Spleen (tissue), 11 donors: ENCODE results near the gene TOR1B. TPM values are rescaled to one million over a fixed set of nuclear protein-coding genes. Genes with fewer than 3 reads are reported as not detected.

Experiments
- DNase-seq: peaks from one replicate; pipeline ENCODE4 v3.0.0-alpha.2; 2020
- H3K27ac ChIP-seq, 8 donors: fragments of 200-600 bp; sonication (generic) in 7 of 8; 1 replicate in 4 of 8; 2 replicates in 4 of 8; pipeline versions ENCODE4 v1.5.0 to v1.8.0; 2016 to 2021; ENCODE audit warnings: inconsistent platforms in 4 of 8, mild to moderate bottlenecking in 4 of 8, moderate library complexity in 1 of 8
- H3K27me3 ChIP-seq, 7 donors: fragments of 200-600 bp; sonication (generic) in 6 of 7; replicated peaks in 1 of 7; 1 replicate in 4 of 7; 2 replicates in 3 of 7; pipeline versions ENCODE4 v1.5.0 to v1.8.0; 2016 to 2021; ENCODE audit warnings: inconsistent platforms in 3 of 7, mild to moderate bottlenecking in 1 of 7
- H3K36me3 ChIP-seq, 6 donors: fragments of 200-600 bp; sonication (generic) in 5 of 6; 1 replicate in 4 of 6; 2 replicates in 2 of 6; pipeline versions ENCODE4 v1.5.0 to v1.8.0; 2016 to 2021; ENCODE audit warnings: inconsistent platforms in 2 of 6
- H3K4me1 ChIP-seq, 6 donors: fragments of 200-600 bp; sonication (generic) in 5 of 6; 1 replicate in 3 of 6; 2 replicates in 3 of 6; pipeline versions ENCODE4 v1.5.0 to v1.8.0; 2016 to 2021; ENCODE audit warnings: inconsistent platforms in 3 of 6
- H3K4me3 ChIP-seq, 8 donors: fragments of 200-600 bp; sonication (generic) in 7 of 8; 1 replicate in 4 of 8; 2 replicates in 4 of 8; pipeline versions ENCODE4 v1.5.0 to v1.8.0; 2016 to 2021; ENCODE audit warnings: inconsistent platforms in 4 of 8, mild to moderate bottlenecking in 4 of 8, moderate library complexity in 2 of 8
- H3K9me3 ChIP-seq, 8 donors: fragments of 200-600 bp; sonication (generic) in 7 of 8; 1 replicate in 4 of 8; 2 replicates in 4 of 8; pipeline versions ENCODE4 v1.5.0 to v1.8.0; 2016 to 2021; ENCODE audit warnings: inconsistent platforms in 4 of 8
- POLR2A ChIP-seq, 3 donors: fragments of 450-650 bp; IDR thresholded peaks; one replicate each; pipeline ENCODE4 v1.5.1; 2017; ENCODE audit warnings: antibody characterized with exemption in 3 of 3, mild to moderate bottlenecking in 1 of 3
- POLR2AphosphoS5 ChIP-seq, 3 donors: sonication (generic); formaldehyde crosslinking; IDR thresholded peaks; one replicate each; pipeline ENCODE4 v1.5.1; 2017; ENCODE audit warnings: antibody characterized with exemption in 3 of 3
- whole genome bisulfite sequencing, 5 donors: extraction: QIAGEN DNeasy Blood & Tissue Kit in 3 of 5; methylation state at CpG; one replicate each; pipeline versions ENCODE4 v1.1.5 to v1.1.7; 2013 to 2018; 5-methylcytosine and 5-hydroxymethylcytosine counted together
- intact Hi-C: fragments of 100-400 bp; cut with DNase I; formaldehyde crosslinking; loops from one replicate; pipeline ENCODE4 v1.15.0; 2023; ENCODE audit warnings: low total_unique reads
- polyA plus RNA-seq, 3 donors: library from polyadenylated mRNA; stranded (reverse); fragments of 200-250 nt; gene quantifications; one replicate each; pipeline ENCODE4 v1.2.1, GENCODE V29; 2013
- total RNA-seq, 7 donors: library from RNA; depleted of rRNA in 3 of 7; stranded (reverse); fragments of >200 nt in 3 of 7; fragmentation: NEBNext Ultra II Directional in 4 of 7; extraction: Animal tissue kit (Norgen Biotek cat#: 25700) in 4 of 7; gene quantifications; one replicate each; pipeline versions ENCODE4 v1.1.0 to v1.2.1, GENCODE V29; 2016 to 2021
- TF ChIP-seq, protein P1 (sequence below), 11 experiments: fragments of 200-600 bp in 7 of 11; fragments of 450-650 bp in 4 of 11; sonication (generic) in 4 of 11; IDR thresholded peaks in 8 of 11; conservative IDR thresholded peaks in 3 of 11; 1 replicate in 7 of 11; 2 replicates in 4 of 11; pipeline versions ENCODE4 v1.4.0 to v1.8.0; 2016 to 2021; ENCODE audit warnings: antibody characterized with exemption in 11 of 11, inconsistent platforms in 4 of 11, mild to moderate bottlenecking in 1 of 11
- donor health status: healthy with polysubstance abuse.
- donor health status: DM: no; HTN: no; CAD: no; lungs with moderate emphysema.
- donor health status: DM: no; HTN: no; CAD: no.
- donor health status: Bipolar disorder and iron deficiency.
- donor health status: healthy.
- donor health status: DM: no; HTN: no; CAD: no.
- donor health status: DM: yes; HTN: yes; CAD: no.

Gene TOR1B
- total and polyA plus RNA-seq, 10 donors: 5.3 to 38.0 (median 17.5) TPM

DNA sequence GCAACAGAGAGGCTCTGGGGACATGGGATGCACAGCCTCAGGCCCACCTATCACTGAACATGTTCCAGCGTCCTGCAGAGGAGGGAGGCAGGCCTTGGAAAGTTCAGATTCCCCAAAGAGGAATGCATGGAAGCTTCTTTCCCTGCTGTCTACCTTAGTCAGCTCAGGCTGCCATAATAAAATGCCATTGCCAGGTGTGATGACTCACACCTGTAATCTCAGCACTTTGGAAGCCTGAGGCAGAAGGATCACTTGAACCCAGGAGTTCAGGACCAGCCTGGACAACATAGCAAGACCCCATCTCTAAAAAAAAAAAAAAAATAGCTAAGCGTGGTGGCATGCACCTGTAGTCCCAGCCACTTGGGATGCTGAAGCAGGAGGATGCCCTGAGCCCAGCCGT, 24.5 kb upstream of the TOR1B start:
- Histone ChIP-seq H3K36me3 (no peaks in the 10 kb centered on the region), H3K4me1 (peaks cover 11 to 55% (median 29%) of the 10 kb centered on the region in 6 donors), H3K27ac (no peak overlapping the region), H3K4me3 (no peak overlapping the region), H3K9me3 (no peaks in the 10 kb centered on the region), H3K27me3 (peaks cover 0 to 14% (median 0%) of the 10 kb centered on the region in 7 donors)
- intact Hi-C loops: no loop called here
- TF ChIP-seq, protein P1, sequence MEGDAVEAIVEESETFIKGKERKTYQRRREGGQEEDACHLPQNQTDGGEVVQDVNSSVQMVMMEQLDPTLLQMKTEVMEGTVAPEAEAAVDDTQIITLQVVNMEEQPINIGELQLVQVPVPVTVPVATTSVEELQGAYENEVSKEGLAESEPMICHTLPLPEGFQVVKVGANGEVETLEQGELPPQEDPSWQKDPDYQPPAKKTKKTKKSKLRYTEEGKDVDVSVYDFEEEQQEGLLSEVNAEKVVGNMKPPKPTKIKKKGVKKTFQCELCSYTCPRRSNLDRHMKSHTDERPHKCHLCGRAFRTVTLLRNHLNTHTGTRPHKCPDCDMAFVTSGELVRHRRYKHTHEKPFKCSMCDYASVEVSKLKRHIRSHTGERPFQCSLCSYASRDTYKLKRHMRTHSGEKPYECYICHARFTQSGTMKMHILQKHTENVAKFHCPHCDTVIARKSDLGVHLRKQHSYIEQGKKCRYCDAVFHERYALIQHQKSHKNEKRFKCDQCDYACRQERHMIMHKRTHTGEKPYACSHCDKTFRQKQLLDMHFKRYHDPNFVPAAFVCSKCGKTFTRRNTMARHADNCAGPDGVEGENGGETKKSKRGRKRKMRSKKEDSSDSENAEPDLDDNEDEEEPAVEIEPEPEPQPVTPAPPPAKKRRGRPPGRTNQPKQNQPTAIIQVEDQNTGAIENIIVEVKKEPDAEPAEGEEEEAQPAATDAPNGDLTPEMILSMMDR (IDR thresholded peaks at IDR 0.05 in 8 of 11, conservative IDR thresholded peaks at IDR 0.05 in 3 of 11): no peak
- DNase-seq: no peak
- 60 to 91% (median 83%) methylated on average over 3 of the region's 3 CpGs for WGBS, 5 donors

DNA sequence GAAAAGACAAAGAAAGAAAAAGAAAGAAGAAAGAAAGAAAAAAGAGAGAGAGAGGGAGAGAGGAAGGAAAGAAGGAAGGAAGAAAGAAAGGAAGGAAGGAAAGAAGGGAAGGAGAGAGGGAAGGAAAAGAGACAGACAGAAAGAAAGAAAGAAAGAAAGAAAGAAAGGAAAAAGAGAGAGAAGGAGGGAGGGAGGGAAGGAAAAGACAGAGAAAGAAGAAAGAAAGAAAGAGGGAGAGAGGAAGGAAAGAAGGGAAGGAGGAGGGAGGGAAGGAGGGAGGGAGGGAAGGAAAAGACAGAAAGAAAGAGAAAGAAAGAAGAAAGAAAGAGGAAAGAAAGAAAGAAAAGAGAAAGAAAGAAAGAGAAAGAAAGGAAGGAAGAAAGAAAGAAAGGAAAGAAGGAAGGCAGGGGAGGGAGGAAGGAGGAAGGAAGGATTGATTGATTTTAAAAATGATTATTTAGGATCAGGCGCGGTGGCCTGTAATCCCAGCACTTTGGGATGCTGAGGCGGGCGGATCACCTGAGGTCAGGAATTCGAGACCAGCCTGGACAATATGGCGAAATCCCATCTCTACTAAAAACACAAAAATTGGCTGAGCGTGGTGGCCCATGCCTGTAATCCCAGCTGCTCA, 23.3 kb upstream of the TOR1B start:
- no peak overlapping the region for H3K4me3 ChIP-seq
- TF ChIP-seq POLR2AphosphoS5 (IDR thresholded peaks at IDR 0.05) (no peak), POLR2A (IDR thresholded peaks at IDR 0.05) (no peak)
- TF ChIP-seq, protein P1 (IDR thresholded peaks at IDR 0.05 in 8 of 11, conservative IDR thresholded peaks at IDR 0.05 in 3 of 11): no peak
- peaks cover 11 to 49% (median 30%) of the 10 kb centered on the region in 6 donors for H3K4me1 ChIP-seq
- H3K36me3 ChIP-seq: no peaks in the 10 kb centered on the region
- intact Hi-C loops: loop anchor here (5.0 to 10.0 kb wide), 2 partner anchors 135 to 647 kb away; partner anchors contain the start of gene ASB6
- no peaks in the 10 kb centered on the region for H3K9me3 ChIP-seq
- 93 to 95% (median 95%) methylated on average over 6 to 7 of the region's 7 CpGs for WGBS, 5 donors
- no peak overlapping the region for H3K27ac ChIP-seq
- DNase-seq: no peak
- peaks cover 0 to 13% (median 0%) of the 10 kb centered on the region in 7 donors for H3K27me3 ChIP-seq

DNA sequence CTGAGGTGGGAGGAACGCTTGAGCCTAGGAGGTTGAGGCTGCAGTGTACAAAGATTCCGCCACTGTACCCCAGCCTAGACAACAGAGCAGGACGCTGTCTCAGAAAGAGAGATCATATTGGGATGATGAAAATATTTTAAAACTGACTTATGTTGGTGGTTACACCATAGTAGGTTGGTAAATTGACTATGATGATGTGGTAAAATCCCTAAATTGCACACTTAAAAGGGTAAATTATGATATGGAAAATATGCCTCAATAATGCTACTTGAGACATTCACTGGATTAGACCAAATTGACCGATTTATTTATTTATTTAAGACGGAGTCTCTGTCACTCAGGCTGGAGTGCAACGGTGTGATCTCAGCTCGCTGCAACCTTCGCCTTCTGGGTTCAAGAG, 21.9 kb upstream of the TOR1B start:
- TF ChIP-seq, protein P1 (IDR thresholded peaks at IDR 0.05 in 8 of 11, conservative IDR thresholded peaks at IDR 0.05 in 3 of 11): no peak
- TF ChIP-seq POLR2A (IDR thresholded peaks at IDR 0.05) (no peak), POLR2AphosphoS5 (IDR thresholded peaks at IDR 0.05) (no peak)
- H3K27me3 ChIP-seq: peaks cover 0 to 8% (median 0%) of the 10 kb centered on the region in 7 donors
- intact Hi-C loops: loop anchor here (5.0 to 10.0 kb wide), 2 partner anchors 136 to 649 kb away; partner anchors contain the start of gene ASB6
- 75 to 86% (median 80%) methylated on average over 8 of the region's 8 CpGs for WGBS, 5 donors
- DNase-seq: no peak
- H3K4me1 ChIP-seq: peaks cover 11 to 35% (median 29%) of the 10 kb centered on the region in 6 donors
- no peaks in the 10 kb centered on the region for H3K9me3 ChIP-seq
- no peak overlapping the region for H3K27ac ChIP-seq
- H3K36me3 ChIP-seq: no peaks in the 10 kb centered on the region
- H3K4me3 ChIP-seq: no peak overlapping the region

DNA sequence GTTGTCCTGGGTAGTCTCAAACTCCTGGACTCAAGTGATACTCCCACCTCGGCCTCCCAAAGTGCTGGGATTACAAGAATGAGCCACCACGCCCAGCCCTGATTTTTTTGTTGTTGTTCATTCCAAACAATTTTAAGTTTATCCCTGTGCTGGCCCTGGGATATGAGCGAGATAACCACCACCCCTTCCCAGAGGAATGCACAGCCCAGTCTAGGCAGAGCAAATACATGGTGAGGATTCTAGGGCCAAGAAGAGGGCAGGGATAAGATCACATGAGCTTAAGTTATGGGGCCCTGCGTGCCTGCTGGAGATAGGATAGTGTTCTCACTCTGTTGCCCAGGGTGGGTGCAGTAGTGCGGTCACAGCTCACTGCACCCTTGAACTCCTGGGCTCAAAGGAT, 21.0 kb upstream of the TOR1B start:
- TF ChIP-seq POLR2A (IDR thresholded peaks at IDR 0.05) (no peak), POLR2AphosphoS5 (IDR thresholded peaks at IDR 0.05) (no peak)
- TF ChIP-seq, protein P1 (IDR thresholded peaks at IDR 0.05 in 8 of 11, conservative IDR thresholded peaks at IDR 0.05 in 3 of 11): no peak
- Histone ChIP-seq H3K4me3 (no peak overlapping the region), H3K27ac (no peak overlapping the region), H3K4me1 (peaks cover 8 to 29% (median 22%) of the 10 kb centered on the region in 6 donors), H3K27me3 (peaks cover 0 to 7% (median 0%) of the 10 kb centered on the region in 7 donors), H3K36me3 (no peaks in the 10 kb centered on the region), H3K9me3 (no peaks in the 10 kb centered on the region)
- no peak for DNase-seq
- 77 to 88% (median 83%) methylated on average over 5 of the region's 5 CpGs for WGBS, 5 donors
- intact Hi-C loops: loop anchor here (2.0 to 10.0 kb wide), 3 partner anchors 43 to 650 kb away; partner anchors contain the start of gene ASB6
